Measurements from ENCODE around the gene CDK5R2.

CDK5R2 gene

DNA sequence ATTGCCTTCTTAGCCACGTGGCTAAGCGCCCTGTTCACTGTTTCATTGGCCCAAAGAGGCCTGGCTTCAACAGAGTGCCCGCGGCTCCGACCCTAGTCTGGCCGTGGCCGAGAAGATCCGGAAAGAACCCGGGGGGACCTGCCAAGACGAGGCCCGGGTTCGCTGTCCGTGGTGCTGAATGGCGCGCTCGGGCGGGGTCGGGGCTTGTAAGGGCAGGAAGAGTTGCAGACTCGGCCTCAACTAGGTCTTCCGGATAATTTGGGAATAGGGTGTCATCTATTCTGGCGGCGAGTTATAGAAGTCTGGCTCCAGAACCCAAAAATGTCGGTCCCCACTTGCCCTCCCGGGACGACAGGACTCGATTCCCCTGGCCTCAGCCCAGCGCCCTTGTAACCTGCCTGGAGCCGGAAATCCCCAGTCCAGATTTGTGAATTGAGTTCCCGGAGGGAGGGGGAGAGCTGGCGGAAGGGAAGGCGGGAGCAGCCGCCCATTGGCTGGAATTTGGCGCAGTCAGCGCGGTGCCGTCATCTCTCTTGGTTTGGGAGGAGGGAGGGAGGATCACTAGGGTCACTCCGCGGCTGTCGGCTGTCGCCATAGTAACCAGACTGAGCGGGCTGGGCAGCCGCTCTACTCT, 3.5 kb downstream of the CDK5R2 start:
- peak in 4 of 5 experiments; percentile 15 to 40 (median 38) for DNase-seq

DNA sequence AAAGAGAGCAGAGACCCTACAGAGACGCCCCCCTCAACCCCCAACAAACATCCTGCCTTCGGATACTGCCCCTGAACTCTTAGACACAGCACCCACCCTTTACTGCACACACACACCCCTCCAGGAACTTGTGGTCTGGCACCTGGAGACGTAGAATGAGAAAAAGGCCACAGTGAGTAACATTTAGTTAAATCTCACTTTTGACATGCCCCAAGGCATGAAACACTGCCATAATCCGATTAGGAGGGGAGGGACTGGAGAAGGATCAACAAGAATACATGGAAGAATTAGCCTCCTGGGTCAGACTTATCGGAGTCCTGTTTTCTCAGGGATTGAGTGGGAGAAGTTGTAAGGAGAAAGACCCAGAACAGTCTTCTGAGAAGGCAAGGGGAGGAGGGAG, 4.1 kb downstream of the CDK5R2 start:
- DNase-seq, result no peak

DNA sequence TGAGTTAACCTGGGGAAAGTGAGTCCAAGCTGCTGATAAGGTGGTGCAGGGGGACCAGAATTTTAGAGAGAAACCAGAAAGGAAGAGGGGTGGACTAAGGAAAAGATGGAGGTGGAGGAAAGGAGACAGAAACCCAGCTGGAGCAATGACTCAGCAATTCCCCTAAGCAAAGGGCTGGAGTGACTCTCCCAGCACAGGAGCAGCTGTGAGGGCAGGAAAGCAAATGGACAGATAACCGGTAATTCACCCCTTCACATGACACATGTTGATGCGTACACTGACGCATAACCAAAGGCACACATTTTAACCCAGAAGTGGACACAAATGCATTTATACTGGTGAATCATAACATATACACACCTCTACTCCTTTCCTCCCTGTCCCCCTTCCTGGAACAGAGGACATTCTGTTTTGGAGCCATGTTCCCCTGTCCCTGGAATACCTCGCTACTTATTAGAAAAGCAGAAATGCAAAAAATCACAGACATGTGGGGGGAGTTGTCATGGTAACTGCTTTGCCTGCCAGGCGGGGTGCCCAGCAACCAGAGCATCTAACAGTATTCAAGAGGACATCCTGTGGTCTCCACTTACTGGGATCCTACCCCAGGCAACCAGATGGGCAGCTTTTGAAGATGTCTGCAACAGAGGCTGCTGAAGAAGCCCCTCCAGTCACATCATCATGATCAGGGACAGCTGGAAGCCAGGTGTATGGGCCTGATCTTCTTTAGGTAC, 4.7 kb downstream of the CDK5R2 start:
- DNase-seq, result no peak

DNA sequence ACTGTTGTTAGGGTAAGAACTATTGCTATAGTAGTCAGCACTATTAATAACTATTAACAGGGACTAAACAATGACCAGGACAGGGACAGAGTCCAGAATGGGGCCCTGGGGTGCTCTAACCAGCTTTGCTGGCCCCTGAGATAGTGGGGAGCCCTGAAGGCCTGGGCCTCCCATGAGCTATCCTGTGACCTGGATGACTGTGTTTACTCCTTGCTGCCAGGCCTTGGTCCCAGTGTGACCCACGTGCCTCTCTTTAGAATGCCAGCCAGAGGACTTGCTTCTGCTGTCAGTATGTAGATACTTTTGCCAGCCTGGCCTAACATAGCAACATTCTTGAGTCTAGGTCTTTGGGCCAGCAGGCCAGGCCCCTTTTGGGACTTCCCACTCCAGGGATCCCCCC, 11.4 kb downstream of the CDK5R2 start:
- no peak for DNase-seq

DNA sequence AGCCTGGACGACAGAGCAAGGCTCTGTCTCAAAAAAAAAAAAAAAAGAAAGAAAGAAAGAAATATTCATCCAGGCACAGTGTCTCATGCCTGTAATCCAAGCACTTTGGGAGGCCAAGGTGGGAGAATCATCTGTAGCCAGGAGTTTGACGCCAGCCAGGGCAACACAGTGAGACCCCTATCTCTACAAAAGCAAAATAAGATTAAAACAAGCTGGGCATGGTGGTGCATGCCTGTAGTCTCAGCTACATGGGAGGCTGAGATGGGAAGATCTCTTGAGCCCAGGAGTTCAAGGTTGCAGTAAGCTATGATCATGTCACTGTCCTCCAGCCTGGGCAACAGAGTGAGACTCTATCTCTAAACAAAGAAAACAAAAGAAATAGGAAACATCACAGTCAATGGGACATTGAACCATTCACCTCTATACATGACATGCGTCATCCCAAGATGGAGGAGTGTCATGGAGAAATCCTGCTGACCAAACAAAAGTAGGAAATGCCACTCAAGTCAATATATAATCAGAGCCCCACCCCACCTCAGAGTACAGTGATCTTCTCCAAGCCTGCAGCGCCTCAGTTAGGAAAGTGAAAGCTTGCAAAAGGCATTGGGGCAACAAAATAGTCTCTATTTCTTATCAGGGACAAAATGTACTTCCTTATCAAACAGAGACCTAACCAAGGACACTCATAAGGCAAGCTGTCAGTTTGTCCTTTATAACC, 15.8 kb downstream of the CDK5R2 start:
- no peak for DNase-seq

DNA sequence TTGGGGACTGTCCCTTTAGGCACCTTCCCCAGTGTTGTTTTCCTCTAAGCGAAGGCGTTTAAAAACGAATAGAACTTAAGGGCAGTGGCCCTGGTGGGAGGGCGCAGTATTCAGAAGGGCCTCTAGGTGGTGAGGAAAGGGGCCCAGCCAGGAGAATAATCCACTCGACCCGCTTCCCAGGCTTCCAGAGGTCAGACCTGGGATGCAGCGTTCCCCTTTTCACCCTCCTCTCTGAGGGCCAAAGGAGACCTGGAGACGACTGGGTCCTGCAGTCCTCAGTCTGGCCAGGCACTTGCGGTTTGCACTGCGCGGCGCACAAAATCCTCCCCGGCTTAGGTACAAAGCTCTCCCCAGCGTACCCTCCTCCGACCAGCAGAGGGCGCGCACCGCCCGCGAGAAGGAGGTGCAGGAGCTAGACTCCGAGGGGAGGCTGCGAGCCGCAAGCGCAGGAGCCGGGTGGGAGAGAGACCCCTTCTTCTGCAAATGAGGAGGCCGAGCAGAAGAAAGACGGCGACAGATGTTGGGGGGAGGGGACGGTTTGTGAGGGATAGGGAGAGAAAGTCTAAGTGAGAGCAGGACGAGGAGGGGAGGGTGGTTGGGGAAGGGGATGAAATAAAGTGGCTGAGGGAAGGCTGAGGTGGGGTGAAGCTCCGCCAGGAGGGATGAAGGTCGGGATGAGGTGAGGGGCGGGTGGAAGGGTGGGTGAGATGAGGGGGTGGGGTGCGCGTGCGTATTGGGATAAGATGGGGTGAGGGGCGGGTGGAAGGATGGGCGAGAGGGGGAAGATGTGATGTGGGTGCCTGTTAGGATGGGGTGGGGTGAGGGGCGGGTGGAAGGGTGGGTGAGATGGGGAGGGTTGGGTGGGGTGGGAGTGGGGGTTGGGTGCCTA, 20.6 kb downstream of the CDK5R2 start:
- DNase-seq, result peak; percentile 62 to 82 (median 74)

DNA sequence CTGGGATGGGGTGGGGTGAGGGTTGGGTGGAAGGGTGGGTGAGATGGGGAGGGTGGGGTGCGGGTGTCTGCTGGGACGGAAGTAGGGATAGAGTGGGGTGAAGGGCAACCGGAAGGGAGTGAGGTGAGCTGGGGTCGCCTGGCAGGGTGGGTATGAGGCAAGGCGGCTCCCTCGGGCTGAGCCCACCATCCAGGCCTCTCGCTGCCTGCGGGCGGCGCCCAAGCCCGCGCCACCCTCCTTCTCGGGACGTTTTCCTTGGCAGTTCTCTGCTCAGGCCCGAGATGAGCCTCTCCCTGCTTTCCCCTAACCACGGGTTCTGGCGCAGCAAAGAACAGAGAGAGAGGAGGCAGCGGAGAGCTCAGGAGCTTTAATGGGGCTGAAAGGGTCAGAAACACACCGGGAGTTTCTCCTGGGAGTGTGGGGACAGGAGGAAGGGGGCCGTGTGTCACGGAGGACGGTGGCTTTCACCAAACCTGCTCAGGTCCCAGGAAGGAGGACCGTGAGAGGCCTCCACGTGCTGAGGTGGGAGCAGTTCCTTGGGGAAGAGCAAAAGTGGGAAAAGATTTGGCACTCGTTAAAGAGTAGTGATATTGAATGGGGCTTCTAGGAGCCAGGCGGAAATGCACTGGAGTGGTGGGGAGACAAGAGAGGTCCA, 21.4 kb downstream of the CDK5R2 start:
- no peak for DNase-seq

DNA sequence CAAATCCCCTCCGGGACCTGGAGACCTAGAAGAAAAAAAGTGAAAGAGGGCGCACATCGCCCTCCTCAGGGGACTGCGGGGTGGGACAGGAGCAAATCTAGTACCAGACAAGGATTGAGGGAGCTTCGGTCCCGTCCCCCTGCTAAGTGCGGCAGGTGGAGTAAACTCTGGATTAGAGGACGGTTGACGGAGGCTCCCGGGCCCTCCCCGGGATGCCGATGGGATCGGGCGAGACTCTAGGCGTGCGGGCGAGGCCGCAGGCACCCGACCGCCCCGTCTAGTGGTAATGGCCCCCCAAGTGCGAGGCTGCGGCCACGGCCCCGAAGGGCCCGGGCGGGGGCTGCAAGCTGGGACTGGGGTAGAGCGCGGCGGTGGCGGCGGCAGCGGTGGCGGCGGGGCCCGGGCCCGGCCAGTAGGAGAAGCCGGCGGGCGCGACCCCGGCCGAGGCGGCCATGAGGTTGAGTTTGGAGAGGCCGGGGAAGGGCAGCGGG, 22.0 kb downstream of the CDK5R2 start:
- no peak for DNase-seq

DNA sequence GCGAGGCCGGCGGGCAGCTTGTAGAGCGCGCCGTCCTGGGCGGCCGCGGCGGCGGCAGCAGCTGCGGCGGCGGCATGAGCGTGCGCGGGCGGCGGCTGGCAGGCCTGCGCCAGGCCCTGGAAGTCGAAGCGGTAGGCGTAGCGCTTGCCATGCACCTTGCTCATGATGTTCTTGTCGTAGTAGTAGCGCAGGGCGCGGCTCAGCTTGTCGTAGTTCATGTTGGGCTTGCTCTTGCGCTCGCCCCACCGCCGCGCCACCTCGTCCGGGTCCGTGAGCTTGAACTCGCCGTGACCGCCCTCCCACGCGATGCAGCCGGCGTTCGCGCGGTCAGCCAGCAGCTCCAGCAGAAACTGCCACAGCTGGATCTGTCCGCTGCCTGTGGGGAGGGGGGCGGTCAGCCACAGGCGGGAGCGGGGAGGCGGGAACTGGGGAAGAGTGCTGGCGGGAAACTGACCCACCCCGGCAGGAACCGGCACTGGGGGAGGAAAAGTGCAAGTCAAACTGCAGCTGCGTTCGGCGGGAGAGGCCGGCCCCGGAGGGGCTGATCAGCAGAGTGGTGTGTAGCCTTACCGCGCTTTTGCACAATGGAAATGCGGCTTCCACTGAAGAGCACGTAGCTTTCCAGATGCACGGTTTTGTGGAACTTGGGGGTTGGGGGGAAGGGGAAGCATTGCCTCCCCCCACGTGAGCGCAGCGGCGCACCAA, 22.6 kb downstream of the CDK5R2 start:
- DNase-seq, result peak in 1 of 5 experiments; percentile 60

DNA sequence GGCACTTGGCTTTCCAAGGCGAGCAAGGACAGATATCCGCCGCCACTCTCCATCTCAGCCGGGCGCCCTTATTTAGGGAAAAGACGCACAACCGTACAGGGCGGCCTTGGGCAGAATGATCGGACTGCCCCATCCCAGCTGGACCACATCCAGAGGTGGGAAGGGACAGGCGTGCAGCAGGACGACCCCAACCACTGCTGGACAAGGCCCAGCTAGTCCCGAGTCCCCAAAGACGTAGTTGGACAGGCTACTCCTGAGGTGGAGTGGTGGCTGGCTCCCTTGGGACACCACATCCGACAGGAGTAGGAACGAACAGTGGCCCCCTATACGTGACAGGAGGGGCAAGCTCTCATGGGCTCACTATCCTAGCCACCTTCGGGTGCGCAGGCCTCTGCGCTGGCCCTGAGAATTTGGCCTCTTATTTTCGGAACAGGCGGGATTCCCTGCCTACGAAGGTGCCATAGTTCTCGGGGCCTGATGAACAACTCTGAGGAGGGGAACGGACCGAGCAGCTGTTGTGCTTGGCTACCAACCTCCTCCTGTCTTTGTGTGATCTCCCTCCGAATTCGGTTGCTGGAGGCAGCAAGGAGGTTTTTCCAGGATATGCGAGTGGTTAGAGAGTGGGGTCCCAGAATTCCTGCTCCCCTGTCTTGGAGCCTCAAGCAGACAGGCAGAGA, 23.3 kb downstream of the CDK5R2 start:
- no peak for DNase-seq

DNA sequence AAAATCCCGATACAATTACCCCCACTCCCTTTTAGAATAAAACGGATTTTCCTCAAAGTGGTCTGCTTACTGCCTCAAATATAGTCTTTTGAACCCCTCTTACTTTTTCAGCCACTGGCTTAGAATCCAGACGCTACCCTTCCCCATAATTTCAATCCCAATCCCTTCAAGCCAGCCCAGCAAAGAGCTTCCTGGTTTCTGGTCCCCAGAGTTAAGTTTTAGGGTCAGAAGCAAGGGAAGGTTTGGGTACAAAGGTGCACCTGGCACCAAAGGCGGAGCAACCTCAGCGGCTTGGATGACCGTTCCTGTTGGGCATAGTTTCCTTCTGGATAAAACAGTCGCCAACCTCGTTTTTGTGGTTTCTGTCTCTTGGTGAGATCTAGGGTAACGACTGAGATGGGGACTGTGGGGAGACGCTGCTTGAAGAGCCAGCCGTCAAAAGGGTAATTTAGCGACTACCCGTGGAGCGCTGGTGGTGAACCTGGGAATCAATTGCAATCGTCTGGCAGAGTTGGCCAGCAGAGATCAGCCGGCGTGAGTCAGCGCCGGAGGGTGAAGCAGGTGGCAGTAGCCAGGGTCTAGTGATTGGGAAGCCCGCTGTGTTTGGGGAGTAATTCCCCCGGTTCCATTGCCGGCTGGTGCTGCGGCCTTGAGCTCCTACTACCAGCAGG, 23.9 kb downstream of the CDK5R2 start:
- DNase-seq, result no peak

DNA sequence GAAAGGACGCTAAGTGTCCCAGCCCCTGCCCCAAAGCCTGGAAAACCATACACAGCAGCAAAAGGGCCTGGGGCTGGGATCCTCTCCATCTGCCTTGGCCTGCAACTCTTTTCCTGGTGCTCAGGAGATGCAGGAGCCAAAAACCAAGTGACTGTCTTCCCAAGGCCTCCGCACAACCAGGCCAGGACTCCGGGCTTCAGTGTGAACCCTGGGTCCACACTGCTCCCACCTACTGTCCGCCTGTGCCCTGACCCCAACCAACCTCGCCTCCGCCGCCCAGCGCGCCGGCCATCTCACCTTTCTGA, 24.4 kb downstream of the CDK5R2 start:
- no peak for DNase-seq

DNA sequence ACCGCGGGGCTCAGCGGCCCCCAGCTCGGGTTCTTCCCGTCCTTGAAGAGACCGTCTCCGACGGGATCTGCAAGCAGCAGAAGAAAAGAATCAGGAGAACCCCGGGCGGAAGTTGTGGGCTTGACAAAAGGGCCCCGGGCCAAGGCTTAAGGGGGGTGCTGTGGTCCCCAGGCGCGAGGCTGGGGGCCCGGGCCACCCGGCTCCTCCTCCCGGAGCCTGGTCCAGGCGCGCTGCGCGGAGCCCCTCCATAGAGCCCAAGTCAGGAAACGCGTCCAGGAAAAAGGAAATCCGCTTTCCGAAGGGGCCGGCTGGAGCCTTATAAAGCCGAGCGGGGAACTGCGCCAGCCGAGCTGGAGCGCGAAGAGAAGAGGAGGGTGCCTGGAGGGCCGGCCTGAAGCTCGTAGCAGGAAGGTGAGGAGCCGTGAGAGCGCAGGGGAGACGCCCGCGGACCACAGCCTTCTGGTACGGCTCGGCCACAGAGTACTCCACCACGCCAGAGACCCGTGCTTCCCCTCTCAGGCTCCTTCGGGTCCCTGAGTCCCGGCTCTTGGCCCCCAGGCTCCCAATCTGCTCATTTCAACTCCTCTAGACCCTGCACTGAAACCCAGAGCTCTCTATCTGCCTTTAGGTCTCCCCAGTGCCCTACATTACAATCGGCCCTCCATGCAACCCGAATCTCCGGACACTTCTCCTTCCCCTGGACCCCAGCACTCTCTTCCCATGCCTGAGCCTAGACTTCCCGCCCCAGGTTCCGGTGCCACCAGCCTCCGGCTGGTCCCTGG, 25.0 kb downstream of the CDK5R2 start:
- no peak for DNase-seq

DNA sequence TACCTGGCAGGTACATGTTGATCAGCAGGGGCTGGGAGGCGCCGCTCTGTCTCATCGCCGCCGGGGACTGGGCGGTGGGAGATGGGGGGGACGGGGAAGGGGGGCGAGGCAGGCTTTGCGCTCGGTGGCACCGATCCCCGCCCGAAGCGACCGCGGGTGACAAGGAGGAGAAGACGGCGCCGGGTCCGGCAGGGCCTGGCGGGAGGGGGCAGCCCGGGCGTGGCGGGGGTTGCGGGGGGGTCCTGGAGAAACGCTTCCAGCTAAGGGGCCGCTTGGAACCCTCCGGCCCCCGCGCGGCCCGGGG, 25.5 kb downstream of the CDK5R2 start, which contains the start of gene FEV:
Gene FEV (minus strand): TSS at position 164 of the 304 bp plus-strand sequence. CDS start 109 bp downstream, at position 55.
- no peak for DNase-seq

DNA sequence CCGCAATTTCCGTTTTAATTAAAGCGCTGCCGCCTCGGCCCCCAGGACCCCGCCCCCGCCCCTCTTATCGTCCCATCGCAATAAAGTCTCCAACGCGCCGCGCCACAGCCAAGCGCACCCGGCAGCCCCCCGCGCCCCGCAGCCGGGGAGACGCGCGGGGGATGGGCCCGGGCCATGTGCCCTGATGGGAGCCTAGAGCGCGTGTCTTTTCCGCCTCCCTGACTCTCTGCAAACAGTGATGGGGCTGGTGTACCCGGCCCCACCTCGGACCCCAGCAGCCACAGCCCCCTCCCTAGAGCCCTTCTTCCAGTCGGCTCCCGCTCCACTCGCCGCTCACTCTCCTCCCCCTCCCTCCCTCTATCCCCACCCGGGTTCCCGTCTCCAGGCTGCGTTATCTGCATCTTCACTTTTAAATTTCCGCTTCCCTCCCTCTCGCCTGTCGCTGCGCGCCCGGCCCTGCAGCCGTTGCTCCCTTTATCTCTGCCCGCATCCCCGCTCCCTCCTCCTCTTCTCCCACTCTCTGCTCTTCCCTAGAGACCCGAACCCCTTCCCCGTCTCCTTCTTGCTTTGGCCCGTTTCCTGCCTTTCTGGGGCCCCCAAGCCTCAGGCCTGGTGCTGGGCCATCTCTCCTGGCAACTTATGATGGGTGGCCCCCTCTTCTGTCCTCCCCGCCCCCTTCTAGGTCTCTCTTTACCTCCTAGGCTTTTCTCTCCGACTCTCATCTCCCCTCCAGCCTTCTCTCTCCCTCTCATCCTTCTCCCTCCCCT, 26.0 kb downstream of the CDK5R2 start:
- no peak for DNase-seq

DNA sequence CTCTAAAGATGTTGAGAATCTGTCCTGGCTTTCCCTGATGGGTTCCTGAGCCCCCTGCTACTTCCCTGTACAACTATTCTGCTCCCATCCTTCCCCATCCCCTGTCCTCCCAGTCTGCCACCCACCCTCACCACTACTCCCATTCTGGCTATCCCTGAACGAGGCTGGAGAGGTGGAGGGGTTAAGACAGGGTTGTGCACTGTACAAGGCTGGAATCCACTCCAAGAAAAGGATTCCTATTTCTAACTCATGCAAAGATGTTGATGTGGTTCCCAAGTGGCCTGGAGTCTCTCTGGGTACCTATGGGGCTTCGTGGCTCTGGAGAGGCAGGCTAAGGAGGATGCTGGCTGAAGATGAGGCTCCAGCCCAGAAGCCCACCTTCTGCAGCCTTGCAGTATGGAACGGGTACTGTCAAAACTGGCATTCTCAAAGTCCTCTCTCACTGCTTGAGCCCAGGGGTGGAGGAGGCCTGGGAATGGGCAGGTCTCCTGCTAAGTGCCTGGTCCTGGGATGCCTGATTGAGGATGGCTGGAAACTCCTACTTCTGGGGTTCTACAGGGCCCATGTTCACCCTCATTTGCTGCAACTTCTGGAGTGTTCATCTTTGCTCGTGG, 26.8 kb downstream of the CDK5R2 start:
- no peak for DNase-seq

DNA sequence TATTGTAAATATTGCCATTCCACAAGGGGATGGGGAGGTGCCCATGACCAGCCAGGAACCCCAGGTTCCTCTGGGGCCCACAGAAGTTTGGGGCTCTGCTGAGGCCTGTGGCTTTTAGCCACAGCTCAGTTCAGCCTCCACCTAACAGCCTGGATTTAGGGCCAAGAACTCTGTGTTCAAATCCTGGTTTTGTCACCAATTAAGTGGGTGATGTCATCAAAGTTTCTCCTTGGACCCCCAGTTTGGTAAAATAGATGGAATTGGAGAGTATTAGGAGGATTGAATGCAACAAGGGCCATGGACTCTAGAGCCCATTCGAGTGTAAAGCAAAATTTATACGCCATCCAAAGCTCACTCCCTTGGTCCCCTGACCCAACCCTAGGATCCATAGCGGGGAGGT, 28.7 kb downstream of the CDK5R2 start:
- no peak for DNase-seq

DNA sequence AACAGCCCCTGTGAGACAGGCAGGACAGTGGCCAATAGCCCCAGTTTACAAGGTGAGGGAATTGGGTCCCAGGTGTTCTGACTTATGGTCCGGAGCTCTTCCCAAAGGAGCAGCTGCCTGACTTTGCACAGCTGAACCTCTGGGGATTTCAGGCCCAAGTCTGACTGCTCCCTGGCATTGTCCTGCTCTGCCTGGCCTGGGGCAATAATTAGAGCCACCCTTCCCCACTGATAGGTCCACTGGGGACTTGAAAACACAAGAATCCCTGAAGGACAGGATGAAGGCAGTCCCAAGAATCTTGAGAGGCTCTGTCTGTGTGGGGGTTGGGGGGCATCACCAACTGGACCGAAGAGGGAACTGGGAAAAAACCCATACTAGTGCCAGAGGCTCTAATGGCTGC, 29.2 kb downstream of the CDK5R2 start:
- no peak for DNase-seq

DNA sequence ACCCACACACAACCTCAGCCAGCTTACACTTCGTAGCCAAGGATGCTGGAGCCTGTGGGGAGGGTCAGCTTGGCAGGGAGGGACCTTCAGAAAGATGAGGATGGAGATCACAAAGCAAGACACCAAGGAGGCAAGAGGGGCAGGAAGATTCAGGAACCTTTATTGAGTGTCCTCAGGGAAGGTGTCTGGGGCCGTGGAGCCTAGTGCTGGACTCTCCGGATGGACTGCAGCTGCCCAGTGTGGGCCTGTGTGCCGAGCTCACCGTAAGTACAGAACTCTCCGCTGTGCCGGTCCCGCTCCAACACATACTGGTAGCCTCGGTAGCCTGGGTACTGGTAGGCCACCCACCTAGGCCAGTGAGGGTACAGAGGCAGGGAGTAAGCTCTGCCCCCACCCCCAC, 30.6 kb downstream of the CDK5R2 start:
- no peak for DNase-seq
